Measurements from ENCODE around the gene UPK3BL2.
"Not testable (repeated sequence)": the region's sequence is repeated elsewhere in the genome, so short reads cannot be mapped to it uniquely, and the experiment has no call there.

The UPK3BL2 gene

GRCh38 chr7:102543596-102543995 lies at the start of gene UPK3BL2:
Gene UPK3BL2 (minus strand): TSS chr7:102543696. CDS start chr7:102543636, 60 bp downstream.
- not testable (repeated sequence) for H3K27me3 ChIP-seq (ENCODE audit: control insufficient read depth, insufficient read depth, low read length); H3K4me1 ChIP-seq; H3K9ac ChIP-seq; H3K79me2 ChIP-seq; H3K27ac ChIP-seq; H3K9me3 ChIP-seq (ENCODE audit: control insufficient read depth, low read length); H3K36me3 ChIP-seq (ENCODE audit: control insufficient read depth, insufficient read depth, low read length); H3K4me3 ChIP-seq (ENCODE audit: low read depth, low read length); H2AFZ ChIP-seq; H3K4me2 ChIP-seq (ENCODE audit: low read length)

- H3K9me3 ChIP-seq (ENCODE audit: control insufficient read depth, low read length); H2AFZ ChIP-seq; H3K9ac ChIP-seq; H3K4me2 ChIP-seq (ENCODE audit: low read length); H3K4me3 ChIP-seq (ENCODE audit: low read depth, low read length); H3K36me3 ChIP-seq (ENCODE audit: control insufficient read depth, insufficient read depth, low read length); H3K27me3 ChIP-seq (ENCODE audit: control insufficient read depth, insufficient read depth, low read length); H3K27ac ChIP-seq; H3K4me1 ChIP-seq; H3K79me2 ChIP-seq: not testable (repeated sequence)
Observed at GRCh38 chr7:102592477-102593019, 49.1 kb upstream of the UPK3BL2 start.

- not testable (repeated sequence) for H3K9me3 ChIP-seq (ENCODE audit: control insufficient read depth, low read length); H3K79me2 ChIP-seq; H3K36me3 ChIP-seq (ENCODE audit: control insufficient read depth, insufficient read depth, low read length); H3K27ac ChIP-seq; H3K4me2 ChIP-seq (ENCODE audit: low read length); H3K27me3 ChIP-seq (ENCODE audit: control insufficient read depth, insufficient read depth, low read length); H2AFZ ChIP-seq; H3K4me1 ChIP-seq; H3K9ac ChIP-seq; H3K4me3 ChIP-seq (ENCODE audit: low read depth, low read length)
Observed at GRCh38 chr7:102589857-102590256, 46.4 kb upstream of the UPK3BL2 start.

- H3K4me3 ChIP-seq (ENCODE audit: low read depth, low read length); H3K27me3 ChIP-seq (ENCODE audit: control insufficient read depth, insufficient read depth, low read length); H3K9me3 ChIP-seq (ENCODE audit: control insufficient read depth, low read length); H3K27ac ChIP-seq; H3K9ac ChIP-seq; H3K79me2 ChIP-seq; H3K4me1 ChIP-seq; H2AFZ ChIP-seq; H3K36me3 ChIP-seq (ENCODE audit: control insufficient read depth, insufficient read depth, low read length); H3K4me2 ChIP-seq (ENCODE audit: low read length): not testable (repeated sequence)
Observed at GRCh38 chr7:102583495-102583894, 40.0 kb upstream of the UPK3BL2 start.

GRCh38 chr7:102581722-102582121 lies 38.2 kb upstream of the UPK3BL2 start:
- H3K36me3 ChIP-seq (ENCODE audit: control insufficient read depth, insufficient read depth, low read length); H3K4me3 ChIP-seq (ENCODE audit: low read depth, low read length); H2AFZ ChIP-seq; H3K4me1 ChIP-seq; H3K27me3 ChIP-seq (ENCODE audit: control insufficient read depth, insufficient read depth, low read length); H3K79me2 ChIP-seq; H3K4me2 ChIP-seq (ENCODE audit: low read length); H3K9me3 ChIP-seq (ENCODE audit: control insufficient read depth, low read length); H3K9ac ChIP-seq; H3K27ac ChIP-seq: not testable (repeated sequence)

- H3K4me1 ChIP-seq; H3K4me3 ChIP-seq (ENCODE audit: low read depth, low read length); H3K79me2 ChIP-seq; H3K27me3 ChIP-seq (ENCODE audit: control insufficient read depth, insufficient read depth, low read length); H3K9me3 ChIP-seq (ENCODE audit: control insufficient read depth, low read length); H3K27ac ChIP-seq; H3K4me2 ChIP-seq (ENCODE audit: low read length); H3K36me3 ChIP-seq (ENCODE audit: control insufficient read depth, insufficient read depth, low read length); H2AFZ ChIP-seq; H3K9ac ChIP-seq: not testable (repeated sequence)
Observed at GRCh38 chr7:102578486-102578885, 35.0 kb upstream of the UPK3BL2 start.

- not testable (repeated sequence) for H3K9me3 ChIP-seq (ENCODE audit: control insufficient read depth, low read length); H3K36me3 ChIP-seq (ENCODE audit: control insufficient read depth, insufficient read depth, low read length); H3K4me3 ChIP-seq (ENCODE audit: low read depth, low read length); H3K4me1 ChIP-seq; H3K4me2 ChIP-seq (ENCODE audit: low read length); H3K27me3 ChIP-seq (ENCODE audit: control insufficient read depth, insufficient read depth, low read length); H3K79me2 ChIP-seq; H3K9ac ChIP-seq; H2AFZ ChIP-seq; H3K27ac ChIP-seq
Observed at GRCh38 chr7:102577315-102578240, 34.1 kb upstream of the UPK3BL2 start.

- H3K9me3 ChIP-seq (ENCODE audit: control insufficient read depth, low read length); H3K27ac ChIP-seq; H2AFZ ChIP-seq; H3K27me3 ChIP-seq (ENCODE audit: control insufficient read depth, insufficient read depth, low read length); H3K4me2 ChIP-seq (ENCODE audit: low read length); H3K9ac ChIP-seq; H3K79me2 ChIP-seq; H3K4me3 ChIP-seq (ENCODE audit: low read depth, low read length); H3K36me3 ChIP-seq (ENCODE audit: control insufficient read depth, insufficient read depth, low read length); H3K4me1 ChIP-seq: not testable (repeated sequence)
Observed at GRCh38 chr7:102576363-102576762, 32.9 kb upstream of the UPK3BL2 start.

- not testable (repeated sequence) for H3K27ac ChIP-seq; H3K4me2 ChIP-seq (ENCODE audit: low read length); H3K27me3 ChIP-seq (ENCODE audit: control insufficient read depth, insufficient read depth, low read length); H2AFZ ChIP-seq; H3K4me1 ChIP-seq; H3K9ac ChIP-seq; H3K9me3 ChIP-seq (ENCODE audit: control insufficient read depth, low read length); H3K79me2 ChIP-seq; H3K36me3 ChIP-seq (ENCODE audit: control insufficient read depth, insufficient read depth, low read length); H3K4me3 ChIP-seq (ENCODE audit: low read depth, low read length)
Observed at GRCh38 chr7:102574607-102575006, 31.1 kb upstream of the UPK3BL2 start.
